ENCODE measurements around the gene COLEC12. TPM values are rescaled to one million over a fixed set of nuclear protein-coding genes. Genes with fewer than 3 reads are reported as not detected.

COLEC12 gene
- total RNA-seq, 2 experiments from 2014 or later, result not detected

GRCh38 chr18:495017-495416, 5.5 kb downstream of the COLEC12 start:
- Histone ChIP-seq H3K27ac (ENCODE audit: low read depth in 1 of 2, low read length in 2 of 2) (no peak overlapping the region), H3K9me3 (ENCODE audit: control insufficient read depth in 1 of 2, insufficient read depth in 1 of 2, low read length in 2 of 2) (no peaks in the 10 kb centered on the region), H3K4me1 (ENCODE audit: insufficient read depth, low read length) (peaks cover 4% of the 10 kb centered on the region), H3K27me3 (ENCODE audit: control insufficient read depth in 1 of 2, insufficient read depth in 2 of 2, low read length in 2 of 2) (peaks cover 12 to 29% of the 10 kb centered on the region in 2 experiments), H3K4me3 (ENCODE audit: low read length) (no peak overlapping the region), H3K36me3 (ENCODE audit: insufficient read depth, low read length) (no peaks in the 10 kb centered on the region)
- no peak for DNase-seq
- TF ChIP-seq CTCF (IDR thresholded peaks at IDR 0.05), result no peak
- no peaks in the 10 kb centered on the region for H3K36me3 Mint-ChIP-seq (ENCODE audit: low read depth)
- peaks cover 41% of the 10 kb centered on the region for H3K27me3 Mint-ChIP-seq
- intact Hi-C loops (cut with DNase I, micrococcal nuclease), result no loop called here
- no peak for ATAC-seq (ENCODE audit: poor library complexity)
- no peaks in the 10 kb centered on the region for H3K4me1 Mint-ChIP-seq (ENCODE audit: low read depth)
- POLR2A ChIA-PET, result no interaction called here
- H3K9me3 Mint-ChIP-seq, result no peaks in the 10 kb centered on the region
- H3K4me3 Mint-ChIP-seq, result no peak overlapping the region
- no peak overlapping the region for H3K27ac Mint-ChIP-seq
- CTCF ChIA-PET, result no interaction called here

GRCh38 chr18:493986-494983, 6.2 kb downstream of the COLEC12 start:
- ATAC-seq (ENCODE audit: poor library complexity) (no peak), DNase-seq (no peak)
- Histone ChIP-seq H3K4me1 (ENCODE audit: insufficient read depth, low read length) (no peaks in the 10 kb centered on the region), H3K9me3 (ENCODE audit: control insufficient read depth in 1 of 2, insufficient read depth in 1 of 2, low read length in 2 of 2) (no peaks in the 10 kb centered on the region), H3K4me3 (ENCODE audit: low read length) (no peak overlapping the region), H3K27ac (ENCODE audit: low read depth in 1 of 2, low read length in 2 of 2) (no peak overlapping the region), H3K36me3 (ENCODE audit: insufficient read depth, low read length) (no peaks in the 10 kb centered on the region), H3K27me3 (ENCODE audit: control insufficient read depth in 1 of 2, insufficient read depth in 2 of 2, low read length in 2 of 2) (peaks cover 5 to 22% of the 10 kb centered on the region in 2 experiments)
- H3K4me3 Mint-ChIP-seq, result no peak overlapping the region
- ChIA-PET POLR2A (no interaction called here), CTCF (no interaction called here)
- intact Hi-C loops (cut with DNase I, micrococcal nuclease), result no loop called here
- H3K9me3 Mint-ChIP-seq, result no peaks in the 10 kb centered on the region
- H3K27ac Mint-ChIP-seq, result no peak overlapping the region
- no peak for TF ChIP-seq CTCF (IDR thresholded peaks at IDR 0.05)
- H3K27me3 Mint-ChIP-seq, result peaks cover 35% of the 10 kb centered on the region
- H3K36me3 Mint-ChIP-seq (ENCODE audit: low read depth), result no peaks in the 10 kb centered on the region
- no peaks in the 10 kb centered on the region for H3K4me1 Mint-ChIP-seq (ENCODE audit: low read depth)

GRCh38 chr18:492451-492850, 8.1 kb downstream of the COLEC12 start:
- no peak for TF ChIP-seq CTCF (IDR thresholded peaks at IDR 0.05)
- ATAC-seq (ENCODE audit: poor library complexity) (no peak), DNase-seq (no peak)
- Mint-ChIP-seq H3K4me3 (no peak overlapping the region), H3K27ac (no peak overlapping the region), H3K9me3 (no peaks in the 10 kb centered on the region), H3K27me3 (peaks cover 20% of the 10 kb centered on the region), H3K4me1 (ENCODE audit: low read depth) (no peaks in the 10 kb centered on the region), H3K36me3 (ENCODE audit: low read depth) (no peaks in the 10 kb centered on the region)
- H3K27me3 ChIP-seq (ENCODE audit: control insufficient read depth in 1 of 2, insufficient read depth in 2 of 2, low read length in 2 of 2), result peaks cover 0 to 8% of the 10 kb centered on the region in 2 experiments
- no peak overlapping the region for H3K27ac ChIP-seq (ENCODE audit: low read depth in 1 of 2, low read length in 2 of 2)
- H3K36me3 ChIP-seq (ENCODE audit: insufficient read depth, low read length), result no peaks in the 10 kb centered on the region
- no peaks in the 10 kb centered on the region for H3K4me1 ChIP-seq (ENCODE audit: insufficient read depth, low read length)
- intact Hi-C loops (cut with DNase I, micrococcal nuclease), result no loop called here
- ChIA-PET CTCF (no interaction called here), POLR2A (no interaction called here)
- H3K4me3 ChIP-seq (ENCODE audit: low read length), result no peak overlapping the region
- no peaks in the 10 kb centered on the region for H3K9me3 ChIP-seq (ENCODE audit: control insufficient read depth in 1 of 2, insufficient read depth in 1 of 2, low read length in 2 of 2)

Data from CD4-positive, alpha-beta T cell (primary cell).